ENCODE data around the gene ISOC2. TPM values are rescaled to one million over a fixed set of nuclear protein-coding genes. Genes with fewer than 3 reads are reported as not detected.

ISOC2 gene
- total RNA-seq, 1 donor from 2014 or later: 25.3 TPM

- peaks cover 42% of the 10 kb centered on the region for H3K27me3 ChIP-seq
- peaks cover 3% of the 10 kb centered on the region for H3K4me1 ChIP-seq
- ATAC-seq (no peak), DNase-seq (no peak)
- no peak overlapping the region for H3K27ac ChIP-seq
- no peaks in the 10 kb centered on the region for H3K36me3 ChIP-seq
- intact Hi-C loops (cut with DNase I): no loop called here
- H3K9me3 ChIP-seq: no peaks in the 10 kb centered on the region
- no peak for TF ChIP-seq CTCF (IDR thresholded peaks at IDR 0.05)
- no peak overlapping the region for H3K4me3 ChIP-seq
Observed at GRCh38 chr19:55439052-55439451, 22.4 kb downstream of the ISOC2 start.

GRCh38 chr19:55437410-55437809 is 24.0 kb downstream of the ISOC2 start:
- ATAC-seq: peak; percentile 84

GRCh38 chr19:55436847-55437246 is 24.6 kb downstream of the ISOC2 start:
- Histone ChIP-seq H3K36me3 (no peaks in the 10 kb centered on the region), H3K27ac (no peak overlapping the region), H3K27me3 (peaks cover 52% of the 10 kb centered on the region), H3K9me3 (no peaks in the 10 kb centered on the region), H3K4me3 (no peak overlapping the region), H3K4me1 (peaks cover 3% of the 10 kb centered on the region)
- DNase-seq: no peak
- intact Hi-C loops (cut with DNase I): no loop called here
- no peak for ATAC-seq
- TF ChIP-seq CTCF (IDR thresholded peaks at IDR 0.05): no peak

More at GRCh38 chr19:55437410-55437809, 24.0 kb downstream of the ISOC2 start:
- Histone ChIP-seq H3K36me3 (no peaks in the 10 kb centered on the region), H3K9me3 (no peaks in the 10 kb centered on the region), H3K4me1 (peaks cover 3% of the 10 kb centered on the region), H3K4me3 (no peak overlapping the region), H3K27me3 (peaks cover 50% of the 10 kb centered on the region), H3K27ac (no peak overlapping the region)
- no peak for TF ChIP-seq CTCF (IDR thresholded peaks at IDR 0.05)
- intact Hi-C loops (cut with DNase I): no loop called here
- peak; percentile 83 for DNase-seq

- no peaks in the 10 kb centered on the region for H3K36me3 ChIP-seq
- peaks cover 49% of the 10 kb centered on the region for H3K27me3 ChIP-seq
- no peak overlapping the region for H3K4me3 ChIP-seq
- TF ChIP-seq CTCF (IDR thresholded peaks at IDR 0.05): no peak
- no peaks in the 10 kb centered on the region for H3K9me3 ChIP-seq
- DNase-seq: no peak
- intact Hi-C loops (cut with DNase I): no loop called here
- H3K4me1 ChIP-seq: no peaks in the 10 kb centered on the region
- ATAC-seq: no peak
- H3K27ac ChIP-seq: no peak overlapping the region
Observed at GRCh38 chr19:55435020-55435419, 26.4 kb downstream of the ISOC2 start.

- Histone ChIP-seq H3K27ac (no peak overlapping the region), H3K4me3 (no peak overlapping the region), H3K4me1 (no peaks in the 10 kb centered on the region), H3K27me3 (peaks cover 49% of the 10 kb centered on the region), H3K36me3 (no peaks in the 10 kb centered on the region), H3K9me3 (no peaks in the 10 kb centered on the region)
- ATAC-seq (no peak), DNase-seq (no peak)
- no peak for TF ChIP-seq CTCF (IDR thresholded peaks at IDR 0.05)
- intact Hi-C loops (cut with DNase I): no loop called here
Observed at GRCh38 chr19:55434356-55434919, 27.0 kb downstream of the ISOC2 start.

- peaks cover 52% of the 10 kb centered on the region for H3K27me3 ChIP-seq
Observed at GRCh38 chr19:55433292-55433691, 28.1 kb downstream of the ISOC2 start.

More at GRCh38 chr19:55433292-55433691, 28.1 kb downstream of the ISOC2 start:
- ATAC-seq (no peak), DNase-seq (no peak)
- Histone ChIP-seq H3K36me3 (no peaks in the 10 kb centered on the region), H3K27ac (no peak overlapping the region), H3K4me3 (no peak overlapping the region), H3K4me1 (no peaks in the 10 kb centered on the region), H3K9me3 (no peaks in the 10 kb centered on the region)
- no peak for TF ChIP-seq CTCF (IDR thresholded peaks at IDR 0.05)
- intact Hi-C loops (cut with DNase I): no loop called here
